ENCODE data around the gene CORO6.

CORO6 gene

DNA sequence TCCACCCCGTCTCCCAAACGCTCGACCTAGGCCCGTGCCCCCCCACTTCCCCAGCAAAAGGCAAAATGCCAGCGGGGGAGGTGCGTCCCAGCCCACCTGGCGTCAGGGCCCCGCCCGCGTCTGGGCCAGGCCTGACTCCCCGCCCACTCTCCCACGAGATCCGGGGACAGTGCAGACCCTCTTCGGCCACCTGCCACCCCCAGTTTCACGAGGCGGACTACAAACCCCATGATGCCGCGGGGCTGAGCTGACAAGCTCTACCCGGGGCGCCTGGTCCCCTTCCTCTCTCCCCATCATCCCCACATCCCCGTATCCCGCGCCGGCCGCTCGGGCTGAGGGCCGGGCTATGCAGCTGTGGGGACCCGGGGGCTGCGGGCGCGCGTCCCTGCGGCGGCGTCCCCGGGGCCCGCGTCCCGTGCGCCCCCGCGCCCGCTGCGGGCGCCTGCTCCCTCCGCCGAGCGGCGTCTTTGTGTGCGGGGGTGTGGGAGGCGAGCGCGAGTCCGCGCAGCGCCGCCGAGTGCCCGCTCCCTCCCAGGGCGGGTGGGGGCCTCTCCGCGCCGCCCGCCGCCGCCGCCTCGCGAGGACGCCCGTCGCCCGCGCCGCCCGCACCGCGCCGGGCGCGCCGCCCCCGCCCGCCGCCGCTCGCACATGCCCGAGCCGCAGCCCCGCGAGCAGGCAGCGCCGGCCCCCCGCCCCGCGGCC, 29.7 kb downstream of the CORO6 start, which contains the start of gene ANKRD13B:
TSS of gene ANKRD13B (plus strand) at position 283 of the 702 bp plus-strand sequence. CDS start 490 bp downstream, outside the sequence.
- in situ Hi-C loops (cut with MboI; ENCODE audit: low sequenced_read_pairs) = no loop called here

DNA sequence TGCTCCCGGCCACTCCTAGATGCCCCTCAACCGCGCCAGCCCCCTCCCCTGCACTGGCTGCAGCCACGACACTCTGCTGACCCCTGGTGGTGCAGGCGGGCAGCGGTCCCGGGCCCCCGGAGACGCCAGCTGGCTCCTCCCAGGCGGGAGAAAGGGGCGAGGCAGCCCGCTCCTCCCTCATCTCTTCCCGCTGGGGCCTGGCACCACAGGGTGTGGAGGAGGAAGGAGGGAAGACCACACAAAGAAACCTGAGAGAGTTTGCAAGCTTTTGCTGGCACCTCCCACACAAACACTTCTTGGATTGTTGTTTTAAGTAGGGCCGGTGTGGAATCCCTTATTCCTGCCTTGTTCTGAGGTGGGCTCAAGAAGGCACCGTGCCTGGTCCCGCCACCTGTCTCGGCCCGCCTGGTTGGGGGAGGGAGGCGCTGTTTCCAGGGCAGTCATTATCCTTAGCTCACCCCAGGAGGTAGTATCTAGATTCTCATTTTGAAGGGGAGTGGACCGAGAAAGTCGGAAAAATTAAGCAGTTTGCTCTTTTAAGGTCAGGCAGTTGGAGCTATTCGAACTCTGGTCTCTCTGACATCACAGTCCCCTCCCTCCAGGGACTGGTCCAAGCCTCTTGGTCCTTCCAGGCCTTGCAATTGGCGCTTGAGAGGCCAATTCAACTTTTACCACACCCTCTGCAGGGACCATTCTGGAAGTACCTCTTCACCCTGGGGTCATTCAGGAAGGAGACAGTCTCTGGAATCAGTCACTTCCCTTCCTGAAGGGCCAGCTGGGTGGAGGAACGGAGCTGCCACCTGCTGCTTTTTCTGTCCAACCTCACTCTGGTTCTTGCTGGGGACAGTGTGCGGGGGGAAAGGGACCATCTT, 30.7 kb downstream of the CORO6 start:
- in situ Hi-C loops (cut with MboI; ENCODE audit: low sequenced_read_pairs) = no loop called here

DNA sequence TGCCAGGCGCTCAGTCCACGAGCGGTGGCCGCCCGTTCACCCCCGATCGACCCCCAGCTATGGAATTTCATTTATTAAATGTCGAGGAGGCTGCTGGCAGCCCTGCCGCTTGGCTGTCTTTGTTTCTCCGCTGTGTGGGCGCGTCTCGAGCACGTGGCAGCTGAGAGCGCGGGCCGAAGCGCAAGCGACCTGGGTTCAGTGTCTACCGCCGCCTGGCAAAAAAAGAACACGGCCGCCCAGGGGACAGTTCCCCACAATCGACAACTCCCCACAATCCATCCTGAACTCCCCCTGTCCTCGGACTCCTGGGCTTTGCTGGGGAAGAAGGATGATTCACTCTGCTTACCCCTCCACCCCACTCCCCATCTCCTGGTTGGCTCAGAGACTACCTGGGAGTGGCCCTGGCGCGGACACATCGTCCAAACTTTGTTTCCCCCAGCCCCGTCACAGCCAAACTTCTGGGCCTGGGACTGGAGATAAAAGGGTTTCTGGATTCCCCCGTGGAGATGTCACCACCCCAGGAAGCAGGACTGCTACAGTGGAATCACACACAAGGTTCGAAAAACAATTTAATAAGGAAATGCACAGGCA, 31.5 kb downstream of the CORO6 start:
- in situ Hi-C loops (cut with MboI; ENCODE audit: low sequenced_read_pairs) = no loop called here

DNA sequence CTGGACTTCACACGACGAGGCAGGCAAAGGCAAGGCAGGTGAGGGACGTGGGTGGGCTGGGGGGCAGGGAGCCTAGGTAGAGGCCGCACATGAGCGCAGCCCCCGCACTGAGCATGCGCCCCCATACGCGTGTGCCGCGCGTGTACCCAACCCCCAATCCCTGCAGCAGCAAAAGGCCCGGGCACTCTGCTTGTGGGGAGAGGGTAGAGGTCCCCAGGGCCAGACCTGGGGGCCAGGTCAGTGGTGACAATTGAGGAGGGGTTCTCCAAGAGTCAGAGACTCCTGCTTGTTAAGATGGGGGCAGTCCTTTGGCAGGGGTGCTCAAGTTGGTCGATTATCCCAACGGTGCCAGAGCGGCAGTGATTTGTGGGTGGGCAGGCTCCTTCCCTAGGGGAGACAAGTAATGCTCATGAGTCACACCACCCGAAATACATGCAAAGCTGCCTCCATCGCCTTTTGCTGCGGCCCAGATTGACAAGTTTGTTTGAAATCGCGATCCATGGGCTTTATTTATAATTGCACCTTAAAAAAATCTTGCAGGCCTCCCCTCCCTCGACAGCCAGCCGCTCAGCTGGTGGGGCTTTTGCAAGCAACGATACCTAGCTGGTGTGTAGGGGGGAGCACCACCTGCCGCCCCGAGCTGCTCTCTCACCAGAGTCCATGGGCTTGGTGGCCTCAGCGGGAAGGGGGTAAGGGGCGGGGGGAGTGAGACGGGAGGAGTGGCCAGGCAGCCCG, 32.1 kb downstream of the CORO6 start:
- in situ Hi-C loops (cut with MboI; ENCODE audit: low sequenced_read_pairs) = no loop called here

DNA sequence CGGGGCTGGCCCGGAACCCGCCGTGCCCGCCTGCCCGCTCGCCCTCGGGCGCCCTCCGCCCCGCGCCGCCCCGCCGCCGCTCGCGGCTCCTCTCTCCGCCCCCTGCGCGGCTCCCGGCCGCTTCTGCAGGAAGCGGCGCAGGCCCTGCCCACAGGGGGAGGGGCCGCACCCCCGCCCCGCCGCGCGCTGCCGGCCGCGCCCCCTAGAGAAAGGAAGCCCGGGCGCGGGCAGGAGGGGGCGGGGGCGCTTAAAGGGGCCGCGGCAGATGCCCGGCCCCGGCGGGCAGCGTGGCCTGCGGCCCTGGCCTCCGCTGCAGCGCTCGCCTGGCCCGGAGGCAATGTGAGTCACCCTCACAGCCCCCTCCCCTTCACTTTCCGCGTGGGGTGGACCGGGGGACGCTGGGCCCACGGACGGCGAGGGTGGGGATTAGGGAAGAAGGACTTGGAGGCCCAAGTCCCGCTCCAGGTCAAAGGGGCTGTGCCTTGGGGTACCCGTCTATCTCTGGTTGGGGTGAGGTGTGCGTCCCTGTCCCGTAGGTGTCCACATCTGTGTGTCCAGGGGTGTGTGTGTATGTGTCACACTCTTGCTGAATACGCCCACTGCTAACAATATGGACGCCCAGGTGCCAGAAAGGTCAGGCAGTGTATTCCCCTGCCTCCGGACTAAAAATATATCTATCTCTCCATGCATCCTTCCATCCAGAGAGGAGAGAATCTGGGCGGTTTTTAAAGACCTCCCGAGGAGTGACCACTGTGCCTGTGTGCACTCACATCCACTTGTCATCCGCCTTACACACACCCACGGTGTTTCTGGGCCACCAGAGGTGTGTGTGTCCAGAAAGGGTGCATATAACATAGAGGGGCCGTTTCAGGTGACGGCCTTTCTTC, 32.9 kb downstream of the CORO6 start, which contains the start of gene GIT1:
TSS of gene GIT1 (minus strand) at position 125 of the 887 bp plus-strand sequence. CDS start 270 bp downstream, outside the sequence.
- in situ Hi-C loops (cut with MboI; ENCODE audit: low sequenced_read_pairs) = no loop called here

DNA sequence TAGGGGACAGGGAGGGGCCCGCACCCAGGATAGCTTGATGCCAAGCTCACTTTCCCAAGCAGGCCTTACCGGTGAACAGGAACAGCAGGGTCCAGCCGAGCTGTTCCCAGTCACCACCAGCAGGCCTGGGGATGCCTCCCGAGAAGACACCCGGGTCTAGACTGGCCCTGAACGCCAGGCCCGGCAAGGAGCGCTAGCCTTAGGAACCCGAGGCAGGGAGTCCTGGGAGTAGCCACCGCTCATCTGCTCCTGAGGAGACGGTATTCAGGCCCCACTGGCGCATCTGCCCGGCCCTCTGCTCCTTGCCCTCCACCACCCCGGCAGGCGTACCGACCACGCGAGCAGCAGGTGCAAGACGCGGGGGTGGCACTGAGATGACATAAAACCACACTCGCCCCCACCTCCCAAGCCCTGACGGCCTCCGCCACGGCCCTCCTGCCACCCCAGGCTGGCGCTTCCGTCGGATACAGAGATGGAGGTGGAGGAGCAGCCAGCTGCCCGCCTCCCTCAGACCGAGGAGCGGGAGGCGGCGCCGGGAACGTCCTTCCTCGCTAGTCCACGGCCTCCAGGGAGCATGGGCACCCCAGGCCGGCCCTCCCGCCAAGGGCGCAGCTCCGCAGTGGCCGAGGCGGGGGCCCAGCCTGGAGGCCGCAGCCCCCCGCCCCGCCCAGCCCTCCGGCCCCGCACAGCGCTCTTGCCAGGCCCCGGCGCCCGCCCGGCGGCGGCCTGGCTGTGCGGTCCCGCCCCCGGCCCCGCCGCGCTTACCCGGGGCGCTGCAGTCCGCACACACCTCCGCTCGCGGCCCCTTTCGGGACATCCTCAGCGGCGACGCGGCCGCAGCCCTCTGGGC, 33.9 kb downstream of the CORO6 start:
- in situ Hi-C loops (cut with MboI; ENCODE audit: low sequenced_read_pairs) = no loop called here

DNA sequence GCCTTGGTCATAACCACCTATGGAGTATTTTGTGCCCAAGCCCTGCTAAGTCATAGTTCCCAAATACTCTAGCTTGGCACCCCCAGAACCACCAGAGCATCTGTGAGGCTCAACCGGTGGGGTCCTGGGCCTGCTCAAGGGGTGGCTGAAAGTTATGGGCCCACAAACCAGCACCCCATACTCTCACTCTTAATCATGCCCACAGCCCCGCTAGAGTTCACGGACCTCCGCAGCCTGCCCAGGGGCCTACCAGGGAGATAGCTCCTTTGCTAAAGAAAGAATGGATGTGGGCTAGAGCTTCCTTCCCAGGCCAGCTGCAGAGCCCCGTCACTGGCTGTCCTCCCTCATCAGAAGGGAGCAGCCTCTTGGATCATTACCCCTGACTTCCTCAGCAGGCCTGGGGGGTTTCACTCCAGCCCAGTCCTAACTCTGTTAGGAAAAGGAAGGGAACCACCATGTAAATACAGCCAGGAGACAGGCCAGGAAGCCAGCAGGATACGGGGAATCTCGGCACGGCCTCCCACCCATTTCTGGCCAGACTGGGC, 34.6 kb downstream of the CORO6 start:
- in situ Hi-C loops (cut with MboI; ENCODE audit: low sequenced_read_pairs) = no loop called here

DNA sequence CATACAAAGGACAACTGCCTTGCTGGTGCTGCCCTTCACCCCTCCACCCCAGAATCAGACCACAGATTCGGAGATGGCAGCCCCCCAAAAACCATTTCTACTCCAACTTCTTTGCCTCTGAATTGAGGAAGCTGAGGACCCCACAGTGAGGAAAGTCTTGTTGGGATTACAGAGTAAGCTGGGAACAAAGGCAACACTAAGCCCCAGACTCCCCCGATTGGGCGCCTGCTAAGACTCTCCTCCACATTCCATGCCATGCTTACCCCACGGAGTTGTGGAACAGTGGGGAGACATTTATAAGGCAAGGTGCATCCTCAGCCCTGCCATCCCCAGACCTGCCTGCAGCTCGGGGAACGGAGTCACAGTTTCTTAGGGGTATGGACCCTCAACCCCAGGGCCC, 35.1 kb downstream of the CORO6 start:
- in situ Hi-C loops (cut with MboI; ENCODE audit: low sequenced_read_pairs) = no loop called here

DNA sequence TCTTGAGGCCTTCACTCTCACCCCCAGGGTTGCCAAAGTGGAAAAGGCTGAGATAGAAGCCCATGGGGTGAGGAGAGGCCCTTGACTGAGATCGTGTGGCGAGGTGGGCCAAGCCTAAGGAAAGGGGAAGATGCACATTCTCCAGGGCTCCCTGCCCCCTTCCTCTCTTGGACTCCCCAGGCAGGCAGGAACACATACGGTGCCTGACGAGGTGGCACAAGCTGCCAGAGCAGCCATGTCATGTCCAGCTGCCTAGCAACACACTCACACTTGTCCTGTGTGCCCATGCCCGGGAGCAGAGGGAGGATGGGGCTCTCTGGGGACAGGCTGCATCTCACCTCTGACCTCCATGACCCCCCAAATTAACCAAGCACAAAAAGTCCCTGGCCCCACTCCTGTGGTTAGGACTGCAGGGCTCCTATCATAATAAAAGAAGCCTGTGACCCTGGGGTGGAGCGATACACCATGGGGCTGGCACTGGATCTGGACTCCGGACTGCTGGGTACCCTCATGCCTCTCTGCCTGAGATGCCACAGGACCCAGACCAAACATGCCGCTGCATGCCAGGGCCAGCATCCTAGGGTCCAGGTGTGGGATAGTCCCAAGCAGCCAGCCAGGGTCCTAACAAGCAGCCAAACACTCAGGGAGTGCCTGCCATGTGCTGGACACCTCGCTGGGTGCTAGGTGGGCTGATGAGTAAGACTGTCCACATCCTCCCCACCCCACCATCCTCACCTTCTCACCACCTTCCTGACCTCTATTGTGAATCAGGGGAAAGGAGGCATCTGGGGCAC, 35.8 kb downstream of the CORO6 start:
- in situ Hi-C loops (cut with MboI; ENCODE audit: low sequenced_read_pairs) = no loop called here

DNA sequence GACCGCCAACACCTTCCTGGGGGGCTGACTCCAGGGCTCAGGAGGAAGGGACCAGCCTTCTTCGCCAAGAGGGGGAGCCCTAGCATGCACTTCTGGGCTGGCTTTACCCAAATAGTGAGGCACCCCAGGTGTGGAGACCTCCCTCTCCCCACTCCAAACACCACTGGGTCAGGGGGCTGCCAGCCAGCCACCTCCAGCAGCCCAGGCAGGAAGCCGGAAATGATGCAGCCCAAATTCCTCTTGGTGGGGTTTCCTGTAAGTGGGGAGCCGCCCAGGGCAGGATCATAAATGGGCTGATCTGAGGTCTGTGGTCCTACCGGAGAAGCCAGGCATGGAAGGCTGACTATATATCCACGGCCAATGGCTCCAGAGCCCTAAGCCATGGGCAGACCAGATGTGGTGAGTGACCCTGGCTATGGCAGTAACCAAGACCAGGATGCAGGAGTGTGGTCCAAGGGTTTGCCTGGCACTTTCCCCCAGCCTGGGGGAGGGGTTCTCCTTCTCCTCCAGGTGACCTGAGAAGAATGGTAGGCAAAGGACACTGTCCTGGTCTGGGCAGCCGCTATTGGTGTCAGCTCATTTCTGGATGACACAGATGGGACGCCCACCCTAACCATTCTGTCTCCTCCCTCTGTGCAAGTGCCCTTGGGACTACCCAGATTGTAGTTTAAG, 37.5 kb downstream of the CORO6 start:
- in situ Hi-C loops (cut with MboI; ENCODE audit: low sequenced_read_pairs) = no loop called here

DNA sequence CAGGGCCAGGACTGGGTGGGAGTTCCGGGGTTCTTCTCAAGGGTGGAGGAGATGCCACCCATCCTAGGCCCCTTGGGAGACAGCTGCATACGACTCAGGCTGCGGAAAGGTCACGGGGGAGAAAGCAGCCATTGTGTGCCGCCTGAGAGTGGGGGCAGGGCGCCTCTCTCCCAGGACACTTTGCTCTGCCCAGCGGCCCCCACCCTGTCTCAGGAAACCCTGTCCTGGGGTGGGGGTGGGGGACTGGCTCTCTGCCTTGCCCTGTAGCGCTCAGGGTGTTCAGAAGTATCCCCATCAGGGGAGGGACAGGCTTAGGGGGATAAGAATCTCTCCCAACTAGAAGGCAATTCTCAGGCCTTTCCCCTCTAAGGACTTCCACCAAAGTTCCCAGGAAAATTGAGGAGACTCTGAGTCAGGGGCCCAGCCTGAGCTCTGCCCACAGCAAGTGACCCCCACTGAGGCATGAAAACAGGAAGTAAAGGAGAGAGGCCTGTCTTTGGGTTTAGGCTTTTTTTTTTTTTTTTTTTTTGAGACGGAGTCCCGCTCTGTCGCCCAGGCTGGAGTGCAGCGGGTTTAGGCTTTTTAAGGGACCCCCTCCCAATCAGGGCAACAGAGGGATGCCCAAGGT, 38.1 kb downstream of the CORO6 start:
- in situ Hi-C loops (cut with MboI; ENCODE audit: low sequenced_read_pairs) = no loop called here

DNA sequence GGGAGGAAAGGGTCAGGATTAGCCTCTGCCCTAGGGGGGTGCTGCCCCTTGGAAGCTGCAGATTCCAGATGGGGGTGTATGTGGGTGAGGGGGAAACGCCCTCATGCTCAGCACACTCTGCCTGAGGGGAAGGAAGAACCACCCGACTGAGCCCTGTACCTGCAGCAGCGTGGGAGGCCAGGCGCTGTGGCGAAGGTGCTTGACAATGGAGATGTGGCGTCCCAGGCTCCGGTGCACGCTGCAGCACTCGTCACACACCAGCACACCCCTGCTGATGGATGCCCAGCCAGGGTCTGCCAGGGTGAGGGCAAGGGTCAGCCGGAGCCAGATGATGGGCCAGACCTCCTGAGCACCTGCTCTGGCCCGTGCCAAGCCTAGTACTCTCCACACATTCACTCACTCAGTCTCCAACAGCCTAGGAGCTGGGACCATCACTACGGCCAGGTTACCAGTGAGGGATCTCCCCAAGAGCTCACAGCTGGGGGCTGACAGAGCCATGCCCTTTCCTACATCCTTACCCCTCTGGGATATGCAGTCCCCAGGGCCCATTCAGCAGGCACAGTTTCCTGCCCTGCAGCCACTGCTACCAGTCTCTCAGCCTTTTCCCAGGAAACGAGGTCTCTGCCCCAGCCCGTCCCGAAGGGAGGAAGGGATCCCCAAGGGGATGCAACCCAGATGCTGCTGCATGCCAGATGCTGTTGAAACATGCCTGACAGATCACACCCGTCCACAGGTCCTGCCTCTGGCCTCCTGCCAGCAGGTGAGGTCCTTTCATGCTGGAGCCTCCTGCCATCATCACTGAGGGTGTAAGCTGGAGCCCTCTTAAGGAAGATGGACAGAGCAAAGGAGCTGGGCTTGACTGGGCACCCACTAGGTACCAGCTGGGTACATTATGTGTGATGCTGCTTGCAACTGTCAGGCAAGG, 39.1 kb downstream of the CORO6 start:
- in situ Hi-C loops (cut with MboI; ENCODE audit: low sequenced_read_pairs) = no loop called here

DNA sequence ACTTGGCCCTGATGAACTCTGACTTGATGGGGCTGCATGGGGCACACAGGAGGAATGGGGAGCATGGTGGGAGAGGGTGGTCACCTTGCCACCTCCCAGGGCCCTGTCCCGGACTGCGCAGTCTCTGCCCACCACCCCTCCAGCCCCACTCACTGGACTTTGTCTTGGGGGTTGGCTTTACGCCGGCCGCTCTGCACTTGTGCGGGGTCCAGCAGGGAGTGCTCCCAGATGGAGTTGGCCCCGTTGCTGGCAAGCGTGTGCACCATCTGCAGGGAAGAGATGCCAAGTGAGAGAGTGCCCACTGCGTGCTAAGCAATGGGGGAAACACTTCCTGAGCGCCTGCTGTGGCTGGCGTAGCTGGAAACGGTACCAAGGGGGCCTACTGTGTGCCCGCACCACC, 39.9 kb downstream of the CORO6 start:
- in situ Hi-C loops (cut with MboI; ENCODE audit: low sequenced_read_pairs) = no loop called here

DNA sequence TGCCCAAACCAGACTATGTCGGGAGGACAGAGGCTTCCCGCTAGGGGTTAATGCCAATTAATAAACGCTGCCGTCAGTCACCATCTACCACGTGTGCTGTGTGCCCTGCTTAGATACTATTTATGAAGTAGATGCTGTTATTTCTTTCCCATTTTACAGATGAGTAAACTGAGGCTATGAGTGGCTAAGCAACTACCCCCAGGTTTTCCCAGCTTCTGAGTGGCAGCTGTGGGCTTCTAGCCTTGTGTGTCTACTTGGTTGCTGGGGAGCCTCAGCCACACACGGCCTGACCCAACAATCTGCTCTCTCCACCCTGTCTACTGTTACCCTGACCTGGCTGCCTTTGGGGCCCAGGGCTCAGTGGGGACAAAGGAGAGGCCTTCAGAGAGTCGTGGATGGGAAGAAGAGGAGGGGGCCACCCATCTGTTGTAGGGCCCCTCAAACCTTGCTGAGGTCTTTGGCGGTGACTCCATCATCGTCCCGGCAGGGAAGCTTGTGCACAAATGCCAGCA, 40.4 kb downstream of the CORO6 start:
- in situ Hi-C loops (cut with MboI; ENCODE audit: low sequenced_read_pairs) = no loop called here

DNA sequence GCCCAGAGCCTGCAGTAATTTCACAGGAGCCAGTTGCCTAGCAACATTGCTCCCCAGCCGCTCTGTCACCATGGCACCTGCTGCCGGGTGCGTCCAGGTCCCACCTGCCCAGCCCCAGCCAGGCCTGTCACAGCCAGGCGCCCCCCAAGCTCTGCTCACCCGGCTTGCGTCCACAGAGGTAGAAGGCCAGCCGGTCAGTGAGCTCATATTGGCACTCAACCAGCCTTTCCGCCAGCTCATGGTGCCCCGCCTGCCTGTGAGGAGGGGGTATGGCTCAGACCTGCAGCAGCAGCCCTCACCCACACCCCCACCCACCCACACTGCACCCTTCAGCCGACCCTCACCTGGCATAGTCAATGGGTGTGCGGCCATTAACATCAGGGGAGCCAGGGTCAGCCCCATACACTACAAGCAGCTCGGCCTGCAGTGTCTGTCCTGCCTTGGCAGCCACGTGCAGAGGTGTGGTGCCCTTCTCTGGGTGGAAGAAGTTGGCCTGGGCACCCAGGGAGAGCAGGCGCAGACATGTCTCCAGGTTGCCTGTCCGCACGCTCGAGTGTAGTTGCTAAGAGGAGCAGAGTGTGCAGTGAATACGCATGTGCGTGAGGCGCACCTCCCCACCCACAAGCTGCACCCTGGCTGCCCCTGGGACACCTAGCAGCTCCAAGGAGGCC, 41.0 kb downstream of the CORO6 start:
- in situ Hi-C loops (cut with MboI; ENCODE audit: low sequenced_read_pairs) = no loop called here

Measured in HL-60/S4 (cell line).